ENCODE measurements around the gene SREBF2. TPM values are rescaled to one million over a fixed set of nuclear protein-coding genes. Genes with fewer than 3 reads are reported as not detected.

SREBF2 gene
- total and polyA plus RNA-seq, 2 of the 13 experiments (the other 11 are each of a cell fraction or from before 2014, with no cell fraction given): 53.8 to 72.6 TPM

DNA sequence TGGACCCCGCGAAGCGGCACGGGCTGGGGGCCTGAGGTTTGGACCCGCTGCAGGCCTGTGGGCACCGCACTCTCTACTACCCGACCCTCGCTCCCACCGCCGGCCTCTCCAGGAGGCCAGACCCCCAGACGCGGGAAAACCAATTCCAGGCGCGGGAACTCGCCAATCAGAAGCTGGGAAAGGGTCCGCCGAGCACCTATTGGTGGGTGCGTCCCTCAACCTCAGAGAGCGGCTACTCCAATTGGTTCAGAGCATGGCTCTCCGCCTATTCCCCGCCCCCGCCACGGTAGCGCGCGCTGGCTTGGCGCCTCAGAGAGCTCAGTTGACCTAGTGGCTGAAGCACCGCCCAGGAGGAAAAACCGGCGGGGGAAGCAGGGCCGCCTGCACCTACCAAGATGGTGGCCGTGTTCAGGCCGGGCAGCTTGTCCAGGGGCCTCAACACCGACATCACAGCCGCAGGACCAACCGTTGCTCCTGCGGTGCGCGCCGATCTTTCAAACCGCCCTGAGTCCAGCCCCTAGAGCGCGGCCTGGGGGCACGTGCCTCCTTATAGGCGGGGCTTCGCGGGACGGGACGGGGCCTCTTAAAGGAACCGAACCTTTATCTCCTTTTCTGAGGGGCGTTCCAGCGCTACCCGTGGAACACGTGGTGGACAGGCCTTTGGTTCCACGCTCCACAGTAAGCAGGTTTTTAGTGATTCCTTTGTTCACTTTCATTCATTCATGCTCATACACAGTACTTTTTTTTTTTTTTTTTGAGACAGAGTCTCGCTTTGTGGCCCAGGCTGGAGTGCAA is 113.9 kb downstream of the SREBF2 start, which contains the start of gene CENPM (continued):
- TF ChIP-seq, protein P1, sequence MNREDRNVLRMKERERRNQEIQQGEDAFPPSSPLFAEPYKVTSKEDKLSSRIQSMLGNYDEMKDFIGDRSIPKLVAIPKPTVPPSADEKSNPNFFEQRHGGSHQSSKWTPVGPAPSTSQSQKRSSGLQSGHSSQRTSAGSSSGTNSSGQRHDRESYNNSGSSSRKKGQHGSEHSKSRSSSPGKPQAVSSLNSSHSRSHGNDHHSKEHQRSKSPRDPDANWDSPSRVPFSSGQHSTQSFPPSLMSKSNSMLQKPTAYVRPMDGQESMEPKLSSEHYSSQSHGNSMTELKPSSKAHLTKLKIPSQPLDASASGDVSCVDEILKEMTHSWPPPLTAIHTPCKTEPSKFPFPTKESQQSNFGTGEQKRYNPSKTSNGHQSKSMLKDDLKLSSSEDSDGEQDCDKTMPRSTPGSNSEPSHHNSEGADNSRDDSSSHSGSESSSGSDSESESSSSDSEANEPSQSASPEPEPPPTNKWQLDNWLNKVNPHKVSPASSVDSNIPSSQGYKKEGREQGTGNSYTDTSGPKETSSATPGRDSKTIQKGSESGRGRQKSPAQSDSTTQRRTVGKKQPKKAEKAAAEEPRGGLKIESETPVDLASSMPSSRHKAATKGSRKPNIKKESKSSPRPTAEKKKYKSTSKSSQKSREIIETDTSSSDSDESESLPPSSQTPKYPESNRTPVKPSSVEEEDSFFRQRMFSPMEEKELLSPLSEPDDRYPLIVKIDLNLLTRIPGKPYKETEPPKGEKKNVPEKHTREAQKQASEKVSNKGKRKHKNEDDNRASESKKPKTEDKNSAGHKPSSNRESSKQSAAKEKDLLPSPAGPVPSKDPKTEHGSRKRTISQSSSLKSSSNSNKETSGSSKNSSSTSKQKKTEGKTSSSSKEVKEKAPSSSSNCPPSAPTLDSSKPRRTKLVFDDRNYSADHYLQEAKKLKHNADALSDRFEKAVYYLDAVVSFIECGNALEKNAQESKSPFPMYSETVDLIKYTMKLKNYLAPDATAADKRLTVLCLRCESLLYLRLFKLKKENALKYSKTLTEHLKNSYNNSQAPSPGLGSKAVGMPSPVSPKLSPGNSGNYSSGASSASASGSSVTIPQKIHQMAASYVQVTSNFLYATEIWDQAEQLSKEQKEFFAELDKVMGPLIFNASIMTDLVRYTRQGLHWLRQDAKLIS (CRISPR knock-in tag; IDR thresholded peaks at IDR 0.05): no peak
- TF ChIP-seq NCOA1 (CRISPR knock-in tag; IDR thresholded peaks at IDR 0.05) (peak; percentile 91), CREM (IDR thresholded peaks at IDR 0.05) (peak; percentile 49; the same call in 1 of the 2 replicates), CREM (CRISPR knock-in tag; IDR thresholded peaks at IDR 0.05) (no peak), MTF1 (CRISPR knock-in tag; IDR thresholded peaks at IDR 0.05) (peak; percentile 66; the same call in 1 of the 2 replicates), REPIN1 (CRISPR knock-in tag; IDR thresholded peaks at IDR 0.05; ENCODE audit: borderline replicate concordance, low read depth) (peak; percentile 77), TBX3 (IDR thresholded peaks at IDR 0.05; ENCODE audit: borderline replicate concordance) (no peak; the same call in 1 of the 2 replicates), NPAS2 (CRISPR knock-in tag; IDR thresholded peaks at IDR 0.05; ENCODE audit: borderline replicate concordance) (no peak), ZFYVE20 (CRISPR knock-in tag; IDR thresholded peaks at IDR 0.05; ENCODE audit: borderline replicate concordance, low read depth) (no peak), ATF1 (CRISPR knock-in tag; IDR thresholded peaks at IDR 0.05) (no peak), FOXJ3 (CRISPR knock-in tag; IDR thresholded peaks at IDR 0.05; ENCODE audit: borderline replicate concordance) (no peak)
- TF ChIP-seq, protein P2, sequence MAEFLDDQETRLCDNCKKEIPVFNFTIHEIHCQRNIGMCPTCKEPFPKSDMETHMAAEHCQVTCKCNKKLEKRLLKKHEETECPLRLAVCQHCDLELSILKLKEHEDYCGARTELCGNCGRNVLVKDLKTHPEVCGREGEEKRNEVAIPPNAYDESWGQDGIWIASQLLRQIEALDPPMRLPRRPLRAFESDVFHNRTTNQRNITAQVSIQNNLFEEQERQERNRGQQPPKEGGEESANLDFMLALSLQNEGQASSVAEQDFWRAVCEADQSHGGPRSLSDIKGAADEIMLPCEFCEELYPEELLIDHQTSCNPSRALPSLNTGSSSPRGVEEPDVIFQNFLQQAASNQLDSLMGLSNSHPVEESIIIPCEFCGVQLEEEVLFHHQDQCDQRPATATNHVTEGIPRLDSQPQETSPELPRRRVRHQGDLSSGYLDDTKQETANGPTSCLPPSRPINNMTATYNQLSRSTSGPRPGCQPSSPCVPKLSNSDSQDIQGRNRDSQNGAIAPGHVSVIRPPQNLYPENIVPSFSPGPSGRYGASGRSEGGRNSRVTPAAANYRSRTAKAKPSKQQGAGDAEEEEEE (CRISPR knock-in tag; IDR thresholded peaks at IDR 0.05; ENCODE audit: borderline replicate concordance): no peak
- TF ChIP-seq, protein P3, sequence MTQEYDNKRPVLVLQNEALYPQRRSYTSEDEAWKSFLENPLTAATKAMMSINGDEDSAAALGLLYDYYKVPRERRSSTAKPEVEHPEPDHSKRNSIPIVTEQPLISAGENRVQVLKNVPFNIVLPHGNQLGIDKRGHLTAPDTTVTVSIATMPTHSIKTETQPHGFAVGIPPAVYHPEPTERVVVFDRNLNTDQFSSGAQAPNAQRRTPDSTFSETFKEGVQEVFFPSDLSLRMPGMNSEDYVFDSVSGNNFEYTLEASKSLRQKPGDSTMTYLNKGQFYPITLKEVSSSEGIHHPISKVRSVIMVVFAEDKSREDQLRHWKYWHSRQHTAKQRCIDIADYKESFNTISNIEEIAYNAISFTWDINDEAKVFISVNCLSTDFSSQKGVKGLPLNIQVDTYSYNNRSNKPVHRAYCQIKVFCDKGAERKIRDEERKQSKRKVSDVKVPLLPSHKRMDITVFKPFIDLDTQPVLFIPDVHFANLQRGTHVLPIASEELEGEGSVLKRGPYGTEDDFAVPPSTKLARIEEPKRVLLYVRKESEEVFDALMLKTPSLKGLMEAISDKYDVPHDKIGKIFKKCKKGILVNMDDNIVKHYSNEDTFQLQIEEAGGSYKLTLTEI (CRISPR knock-in tag; conservative IDR thresholded peaks at IDR 0.05): no peak
- TF ChIP-seq, protein P4, sequence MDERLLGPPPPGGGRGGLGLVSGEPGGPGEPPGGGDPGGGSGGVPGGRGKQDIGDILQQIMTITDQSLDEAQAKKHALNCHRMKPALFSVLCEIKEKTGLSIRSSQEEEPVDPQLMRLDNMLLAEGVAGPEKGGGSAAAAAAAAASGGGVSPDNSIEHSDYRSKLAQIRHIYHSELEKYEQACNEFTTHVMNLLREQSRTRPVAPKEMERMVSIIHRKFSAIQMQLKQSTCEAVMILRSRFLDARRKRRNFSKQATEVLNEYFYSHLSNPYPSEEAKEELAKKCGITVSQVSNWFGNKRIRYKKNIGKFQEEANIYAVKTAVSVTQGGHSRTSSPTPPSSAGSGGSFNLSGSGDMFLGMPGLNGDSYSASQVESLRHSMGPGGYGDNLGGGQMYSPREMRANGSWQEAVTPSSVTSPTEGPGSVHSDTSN (CRISPR knock-in tag; IDR thresholded peaks at IDR 0.05): peak; percentile 23; the same call in 1 of the 2 replicates
- TF ChIP-seq, protein P5, sequence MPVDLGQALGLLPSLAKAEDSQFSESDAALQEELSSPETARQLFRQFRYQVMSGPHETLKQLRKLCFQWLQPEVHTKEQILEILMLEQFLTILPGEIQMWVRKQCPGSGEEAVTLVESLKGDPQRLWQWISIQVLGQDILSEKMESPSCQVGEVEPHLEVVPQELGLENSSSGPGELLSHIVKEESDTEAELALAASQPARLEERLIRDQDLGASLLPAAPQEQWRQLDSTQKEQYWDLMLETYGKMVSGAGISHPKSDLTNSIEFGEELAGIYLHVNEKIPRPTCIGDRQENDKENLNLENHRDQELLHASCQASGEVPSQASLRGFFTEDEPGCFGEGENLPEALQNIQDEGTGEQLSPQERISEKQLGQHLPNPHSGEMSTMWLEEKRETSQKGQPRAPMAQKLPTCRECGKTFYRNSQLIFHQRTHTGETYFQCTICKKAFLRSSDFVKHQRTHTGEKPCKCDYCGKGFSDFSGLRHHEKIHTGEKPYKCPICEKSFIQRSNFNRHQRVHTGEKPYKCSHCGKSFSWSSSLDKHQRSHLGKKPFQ (CRISPR knock-in tag; IDR thresholded peaks at IDR 0.05; ENCODE audit: insufficient replicate concordance): peak; percentile 29
- TF ChIP-seq, protein P6, sequence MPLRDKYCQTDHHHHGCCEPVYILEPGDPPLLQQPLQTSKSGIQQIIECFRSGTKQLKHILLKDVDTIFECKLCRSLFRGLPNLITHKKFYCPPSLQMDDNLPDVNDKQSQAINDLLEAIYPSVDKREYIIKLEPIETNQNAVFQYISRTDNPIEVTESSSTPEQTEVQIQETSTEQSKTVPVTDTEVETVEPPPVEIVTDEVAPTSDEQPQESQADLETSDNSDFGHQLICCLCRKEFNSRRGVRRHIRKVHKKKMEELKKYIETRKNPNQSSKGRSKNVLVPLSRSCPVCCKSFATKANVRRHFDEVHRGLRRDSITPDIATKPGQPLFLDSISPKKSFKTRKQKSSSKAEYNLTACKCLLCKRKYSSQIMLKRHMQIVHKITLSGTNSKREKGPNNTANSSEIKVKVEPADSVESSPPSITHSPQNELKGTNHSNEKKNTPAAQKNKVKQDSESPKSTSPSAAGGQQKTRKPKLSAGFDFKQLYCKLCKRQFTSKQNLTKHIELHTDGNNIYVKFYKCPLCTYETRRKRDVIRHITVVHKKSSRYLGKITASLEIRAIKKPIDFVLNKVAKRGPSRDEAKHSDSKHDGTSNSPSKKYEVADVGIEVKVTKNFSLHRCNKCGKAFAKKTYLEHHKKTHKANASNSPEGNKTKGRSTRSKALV (CRISPR knock-in tag; IDR thresholded peaks at IDR 0.05): peak; percentile 21; the same call in 1 of the 2 replicates

All from HepG2 (cell line).